Stomach (tissue), 4 donors: ENCODE results near the gene HUNK.

Experiments
- CTCF ChIP-seq, 7 experiments: fragments of 450-650 bp in 4 of 7; fragments of 200-600 bp in 3 of 7; sonication (generic) in 3 of 7; IDR thresholded peaks; one replicate each; pipeline ENCODE4 v1.5.1; 2016 to 2019; ENCODE audit warnings: antibody characterized with exemption in 7 of 7, control low read depth in 2 of 7, mild to moderate bottlenecking in 1 of 7
- EP300 ChIP-seq: sonication (generic); formaldehyde crosslinking; IDR thresholded peaks from one replicate; pipeline ENCODE4 v1.6.1; 2017; ENCODE audit warnings: antibody characterized with exemption
- POLR2A ChIP-seq, 4 donors: fragments of 450-650 bp; IDR thresholded peaks; one replicate each; pipeline ENCODE4 v1.6.1; 2016; ENCODE audit warnings: antibody characterized with exemption in 4 of 4, control low read depth in 2 of 4, mild to moderate bottlenecking in 1 of 4, moderate library complexity in 1 of 4
- POLR2AphosphoS5 ChIP-seq, 3 donors: sonication (generic); formaldehyde crosslinking; IDR thresholded peaks; one replicate each; pipeline ENCODE4 v1.6.1; 2016; ENCODE audit warnings: antibody characterized with exemption in 3 of 3

GRCh38 chr21:31875496-31876015 is 2.7 kb downstream of the HUNK start:
- TF ChIP-seq CTCF (IDR thresholded peaks at IDR 0.05) (no peak), POLR2A (IDR thresholded peaks at IDR 0.05) (no peak), POLR2AphosphoS5 (IDR thresholded peaks at IDR 0.05) (no peak), EP300 (no peak)
